Stimulated activated CD4-positive, alpha-beta T cell treated with anti-CD3 and anti-CD28 coated beads, Interleukin-4, amount 100 ng/mL, for 24 hours (primary cell): ENCODE results near the gene MKI67.
"Not testable (repeated sequence)": the region's sequence is repeated elsewhere in the genome, so short reads cannot be mapped to it uniquely, and the experiment has no call there.

Source experiments
- DNase-seq: peaks from one replicate; pipeline ENCODE4 v3.0.0-alpha.2; 2020

The MKI67 gene, protein sequence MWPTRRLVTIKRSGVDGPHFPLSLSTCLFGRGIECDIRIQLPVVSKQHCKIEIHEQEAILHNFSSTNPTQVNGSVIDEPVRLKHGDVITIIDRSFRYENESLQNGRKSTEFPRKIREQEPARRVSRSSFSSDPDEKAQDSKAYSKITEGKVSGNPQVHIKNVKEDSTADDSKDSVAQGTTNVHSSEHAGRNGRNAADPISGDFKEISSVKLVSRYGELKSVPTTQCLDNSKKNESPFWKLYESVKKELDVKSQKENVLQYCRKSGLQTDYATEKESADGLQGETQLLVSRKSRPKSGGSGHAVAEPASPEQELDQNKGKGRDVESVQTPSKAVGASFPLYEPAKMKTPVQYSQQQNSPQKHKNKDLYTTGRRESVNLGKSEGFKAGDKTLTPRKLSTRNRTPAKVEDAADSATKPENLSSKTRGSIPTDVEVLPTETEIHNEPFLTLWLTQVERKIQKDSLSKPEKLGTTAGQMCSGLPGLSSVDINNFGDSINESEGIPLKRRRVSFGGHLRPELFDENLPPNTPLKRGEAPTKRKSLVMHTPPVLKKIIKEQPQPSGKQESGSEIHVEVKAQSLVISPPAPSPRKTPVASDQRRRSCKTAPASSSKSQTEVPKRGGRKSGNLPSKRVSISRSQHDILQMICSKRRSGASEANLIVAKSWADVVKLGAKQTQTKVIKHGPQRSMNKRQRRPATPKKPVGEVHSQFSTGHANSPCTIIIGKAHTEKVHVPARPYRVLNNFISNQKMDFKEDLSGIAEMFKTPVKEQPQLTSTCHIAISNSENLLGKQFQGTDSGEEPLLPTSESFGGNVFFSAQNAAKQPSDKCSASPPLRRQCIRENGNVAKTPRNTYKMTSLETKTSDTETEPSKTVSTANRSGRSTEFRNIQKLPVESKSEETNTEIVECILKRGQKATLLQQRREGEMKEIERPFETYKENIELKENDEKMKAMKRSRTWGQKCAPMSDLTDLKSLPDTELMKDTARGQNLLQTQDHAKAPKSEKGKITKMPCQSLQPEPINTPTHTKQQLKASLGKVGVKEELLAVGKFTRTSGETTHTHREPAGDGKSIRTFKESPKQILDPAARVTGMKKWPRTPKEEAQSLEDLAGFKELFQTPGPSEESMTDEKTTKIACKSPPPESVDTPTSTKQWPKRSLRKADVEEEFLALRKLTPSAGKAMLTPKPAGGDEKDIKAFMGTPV (N-terminal part only)

GRCh38 chr10:128125944-128126764, at the start of gene MKI67:
Gene MKI67, minus strand, starts transcription at chr10:128126423. Its CDS starts 756 bp downstream, at chr10:128125667.
- peak; percentile 90 for DNase-seq

GRCh38 chr10:128174581-128175559, 48.6 kb upstream of the MKI67 start:
- DNase-seq = no peak

GRCh38 chr10:128173386-128173785, 47.2 kb upstream of the MKI67 start:
- DNase-seq = no peak

GRCh38 chr10:128172756-128173155, 46.5 kb upstream of the MKI67 start:
- DNase-seq = no peak

DNA sequence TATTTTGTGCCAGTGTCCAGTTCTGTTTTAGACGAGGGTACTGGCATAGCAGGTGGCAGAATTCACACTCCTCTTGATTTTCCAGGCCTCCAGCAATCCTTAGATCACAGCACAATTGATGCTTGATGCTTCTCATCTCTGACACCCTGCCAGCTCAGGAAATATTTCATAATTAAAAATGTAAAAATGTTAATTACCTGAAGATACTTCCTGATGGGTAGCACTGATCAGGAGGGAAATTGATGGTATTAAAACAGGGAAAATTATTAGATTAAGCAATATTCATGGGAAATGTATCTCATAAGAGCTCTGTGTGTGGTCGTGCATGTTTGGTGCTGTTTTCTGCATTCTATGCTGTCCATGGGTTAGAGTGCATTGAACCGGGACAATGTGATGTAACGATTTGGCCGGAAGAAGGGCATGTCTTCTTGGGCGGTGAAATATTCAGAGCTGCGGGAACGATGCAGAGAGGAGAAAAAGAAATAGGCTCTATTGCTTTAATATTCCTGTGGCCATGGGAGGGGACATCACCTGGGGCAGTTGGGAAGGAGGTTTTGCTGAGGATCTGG, 43.7 kb upstream of the MKI67 start:
- no peak for DNase-seq

DNA sequence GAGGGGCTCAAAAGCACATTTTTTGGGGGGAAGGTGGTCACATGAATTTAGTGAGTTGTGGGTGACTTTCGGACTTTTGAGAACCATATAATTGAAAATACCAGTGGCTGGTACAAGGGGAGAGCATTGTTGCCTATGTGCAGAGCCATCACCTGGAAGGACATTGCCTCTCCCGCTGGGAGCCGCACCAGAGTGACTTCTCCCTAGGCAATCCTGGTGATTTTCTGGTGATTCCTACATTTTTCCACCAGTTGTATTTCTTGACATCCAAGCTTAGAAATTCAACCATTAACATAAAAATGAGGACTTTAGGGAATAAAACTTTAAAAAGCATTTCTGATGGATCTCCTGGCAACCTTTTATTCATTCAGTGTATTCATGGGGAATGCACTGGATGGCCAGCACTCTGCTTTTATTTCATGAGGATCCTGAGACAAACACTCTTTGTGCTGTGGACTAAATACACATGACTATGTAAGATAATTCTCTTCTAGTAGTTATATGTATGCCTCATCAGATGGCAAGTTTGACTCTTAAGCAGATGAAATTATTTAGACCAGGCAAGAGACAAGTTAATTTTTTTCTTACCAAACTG, 41.8 kb upstream of the MKI67 start:
- DNase-seq = no peak

DNA sequence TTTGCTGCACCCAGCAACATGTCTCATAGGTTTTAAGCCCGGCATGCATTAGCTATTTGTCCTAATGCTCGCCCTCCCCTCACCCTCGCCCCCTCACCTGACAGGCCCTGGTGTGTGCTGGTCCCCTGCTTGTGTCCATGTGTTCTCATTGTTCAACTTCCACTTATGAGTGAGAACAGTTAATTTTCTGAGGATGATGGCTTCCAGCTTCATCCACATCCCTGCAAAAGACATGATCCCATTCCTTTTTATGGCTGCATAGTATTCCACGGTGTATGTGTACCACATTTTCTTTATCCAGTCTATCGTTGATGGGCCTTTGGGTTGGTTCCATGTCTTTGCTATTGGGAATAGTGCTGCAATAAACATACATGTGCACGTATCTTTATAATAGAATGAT, 40.9 kb upstream of the MKI67 start:
- DNase-seq = not testable (repeated sequence)

DNA sequence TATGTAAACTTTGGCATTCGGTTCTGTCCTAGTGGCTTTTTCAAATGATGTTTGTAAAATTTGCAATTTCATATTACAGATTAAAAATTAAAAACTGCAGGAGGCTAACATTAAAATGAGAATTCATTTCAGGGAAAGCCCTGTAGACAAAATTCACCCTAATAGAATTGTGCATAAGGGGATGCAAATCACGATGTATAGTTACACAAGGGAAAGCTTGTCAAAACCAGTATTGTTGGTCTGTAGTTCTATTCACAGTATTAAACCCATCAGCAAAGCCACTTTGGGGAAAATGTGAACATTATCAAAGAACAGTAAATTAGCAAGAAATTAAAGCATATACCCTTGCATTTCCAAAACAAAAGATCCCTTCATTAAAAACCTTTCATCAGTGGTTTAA, 39.9 kb upstream of the MKI67 start:
- DNase-seq = no peak

DNA sequence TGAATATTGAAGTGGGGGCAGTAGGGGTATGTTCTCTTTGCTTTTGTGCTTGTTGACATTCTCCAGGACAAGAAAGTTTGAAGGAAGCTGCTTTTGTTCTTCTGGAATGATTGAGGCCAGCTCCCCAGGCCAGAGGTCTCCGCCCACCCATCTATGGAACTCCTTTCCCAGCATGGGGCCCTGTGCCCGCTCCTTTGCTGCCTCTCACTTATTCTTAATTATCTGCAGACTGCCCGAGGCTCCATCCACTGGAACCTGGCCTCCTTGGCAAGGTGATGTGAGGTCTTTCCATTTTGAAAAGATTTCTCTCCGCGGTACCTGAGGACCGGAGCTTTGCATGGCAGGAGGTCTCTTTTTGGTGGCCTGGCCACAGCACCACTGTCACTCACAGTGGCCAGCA, 39.3 kb upstream of the MKI67 start:
- DNase-seq = no peak

DNA sequence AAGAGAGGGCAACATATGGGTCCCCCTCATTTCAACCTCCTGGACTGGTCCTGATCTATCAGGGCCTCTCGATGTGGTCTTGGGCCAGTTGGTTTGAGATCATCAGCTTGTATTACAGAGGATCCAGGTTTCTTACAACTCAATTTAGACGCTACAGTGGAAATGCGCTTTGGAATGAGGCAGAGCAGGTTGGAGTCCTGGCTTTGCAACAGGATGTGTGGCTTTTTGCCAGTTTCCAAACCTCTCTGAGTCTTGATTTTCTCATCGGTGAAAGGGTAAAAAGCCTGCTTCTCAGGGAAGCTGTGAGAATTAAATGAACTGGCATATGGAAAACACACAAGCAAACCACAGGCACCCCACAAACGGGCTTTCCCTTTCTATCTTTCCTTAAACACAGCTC, 37.5 kb upstream of the MKI67 start:
- no peak for DNase-seq

- DNase-seq = no peak
Observed at GRCh38 chr10:128161031-128161430, 34.8 kb upstream of the MKI67 start.

- DNase-seq = no peak
Observed at GRCh38 chr10:128160297-128160711, 34.1 kb upstream of the MKI67 start.

DNA sequence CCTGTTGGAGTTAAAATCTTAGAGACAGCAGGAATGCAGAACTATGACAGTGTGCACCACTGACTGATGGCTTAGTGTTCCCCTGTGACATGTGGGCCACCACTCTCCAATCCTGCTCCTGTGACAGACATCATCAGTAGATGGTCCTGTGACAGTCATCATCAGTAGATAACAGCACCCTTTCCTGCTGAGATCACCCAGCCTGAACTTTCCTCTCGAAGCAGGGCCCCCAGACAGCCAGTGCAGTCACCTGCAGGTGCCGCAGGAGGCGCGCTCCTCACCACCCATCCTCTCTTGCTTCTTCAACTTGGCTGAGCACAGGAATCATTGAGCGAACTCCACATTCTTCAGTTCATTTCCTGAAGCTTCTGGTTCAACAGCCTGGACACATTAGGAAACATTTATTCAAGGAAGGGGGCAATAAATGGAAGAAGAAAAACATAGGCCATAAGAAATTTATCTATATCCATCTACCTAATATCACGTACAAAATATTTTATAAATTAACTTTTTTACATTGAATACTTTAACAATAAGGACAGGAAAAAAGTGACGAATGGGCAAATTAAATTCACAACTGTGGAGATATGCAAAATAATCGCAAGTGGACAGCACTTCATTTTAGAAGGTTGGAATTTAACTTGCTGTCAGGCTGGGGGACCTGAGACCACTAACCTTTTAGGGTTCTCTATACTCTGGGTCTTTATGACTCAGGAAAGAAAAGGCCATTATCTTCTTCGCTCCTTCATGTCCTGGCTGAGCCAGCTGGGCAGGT, 32.0 kb upstream of the MKI67 start:
- no peak for DNase-seq

DNA sequence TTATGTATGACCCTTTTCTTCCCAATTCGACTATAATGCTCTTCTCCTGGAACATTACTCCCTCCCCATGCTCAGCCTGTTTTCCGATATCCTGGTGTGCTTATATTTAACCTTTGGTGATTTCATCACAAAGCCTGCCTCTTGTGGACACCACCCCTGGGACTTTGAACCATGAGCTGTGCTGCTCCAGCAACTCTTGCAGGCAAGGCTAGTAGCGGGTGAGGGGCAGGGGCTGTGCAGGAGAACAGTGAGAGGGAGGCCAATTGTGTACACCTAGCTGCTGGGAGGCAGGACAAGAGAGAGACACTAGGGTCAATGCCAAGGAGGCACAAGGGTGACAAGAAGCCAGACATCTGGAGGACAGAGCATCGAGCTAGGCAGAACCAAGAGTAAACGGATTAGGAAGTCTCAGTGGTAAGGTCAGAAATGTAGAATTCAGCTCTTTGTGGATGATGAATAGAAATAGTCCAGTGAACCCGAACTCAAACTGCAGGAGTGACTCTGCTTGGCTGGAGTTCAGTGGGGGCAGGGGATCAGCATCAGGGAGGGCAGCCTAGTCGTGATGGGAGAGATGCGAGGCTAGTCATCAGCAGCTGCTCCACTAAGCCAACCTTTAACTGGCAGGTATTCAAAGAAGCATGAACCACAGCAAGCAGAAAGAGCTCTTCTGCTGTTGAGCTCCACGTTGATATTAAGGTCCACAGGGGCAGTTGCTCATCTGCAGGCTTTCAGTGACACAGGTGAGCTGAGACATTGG, 31.0 kb upstream of the MKI67 start:
- no peak for DNase-seq

DNA sequence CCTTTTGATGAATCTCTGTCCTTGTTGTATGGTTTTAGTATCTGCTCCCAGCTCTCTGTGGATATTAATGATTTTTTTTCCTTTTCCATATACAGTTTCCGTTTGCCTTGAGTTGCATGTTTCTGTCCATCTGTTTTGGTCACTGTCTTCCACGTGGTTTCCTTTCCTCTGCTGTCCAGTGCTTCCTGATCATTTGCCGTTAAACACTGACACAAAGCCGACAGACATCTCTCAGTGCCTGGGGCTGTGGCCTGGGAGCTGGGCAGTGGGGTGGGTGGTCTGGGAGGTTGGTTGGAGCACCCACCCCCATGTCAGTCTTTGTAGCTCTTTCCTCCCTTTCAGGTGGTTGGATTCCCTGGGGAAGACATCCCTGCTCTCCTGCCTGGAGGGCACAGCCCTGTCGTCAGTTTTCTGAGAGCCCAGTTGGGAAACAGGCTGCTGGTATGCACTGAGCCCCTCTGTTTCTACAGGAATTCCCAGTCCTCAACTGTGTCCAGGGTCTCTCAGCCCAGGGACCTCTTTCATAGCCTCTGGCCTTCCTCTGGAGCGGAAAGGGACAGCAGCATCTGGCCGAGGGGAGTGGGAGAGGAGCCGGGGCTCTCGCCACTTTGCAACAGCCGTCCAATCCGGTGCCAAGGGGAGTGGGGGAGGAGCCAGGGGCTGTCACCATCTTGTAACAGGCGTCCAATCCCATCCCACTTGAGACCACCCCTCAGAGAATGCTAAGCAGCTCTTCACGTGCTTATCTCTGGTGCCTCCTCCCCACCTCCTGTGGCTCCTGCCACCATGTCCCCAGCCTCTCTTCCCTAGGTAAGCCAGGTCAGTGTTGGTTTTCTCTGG, 26.7 kb upstream of the MKI67 start:
- DNase-seq = no peak

- DNase-seq = no peak
Observed at GRCh38 chr10:128151031-128151430, 24.8 kb upstream of the MKI67 start.

GRCh38 chr10:128150561-128150960, 24.3 kb upstream of the MKI67 start:
- no peak for DNase-seq

GRCh38 chr10:128150045-128150493, 23.8 kb upstream of the MKI67 start:
- peak; percentile 71 for DNase-seq
